ENCODE results near the gene FAM131B. TPM values are rescaled to one million over a fixed set of nuclear protein-coding genes. Genes with fewer than 3 reads are reported as not detected.
A peak's percentile ranks its signal among the peaks of the same experiment; 100 is the strongest.
"Not testable (repeated sequence)": the region's sequence is repeated elsewhere in the genome, so short reads cannot be mapped to it uniquely, and the experiment has no call there.

The FAM131B gene
- total RNA-seq (2014; rRNA removed; shearing (Covaris generic)) = 0.16 and 0.41 TPM in 2 replicates

GRCh38 chr7:143362131-143363015 lies at the start of gene FAM131B:
TSS of gene FAM131B (minus strand) at chr7:143362713. CDS start at chr7:143362603, 110 bp downstream.
- Histone ChIP-seq H3K27ac (no peak within 1 kb of the TSS), H3K36me3 (no peaks in the 10 kb centered on the region), H3K4me1 (replicated peaks) (peaks cover 6% of the 10 kb centered on the region), H3K4me3 (peak within 1 kb of the TSS; percentile 25), H3K27me3 (replicated peaks) (peaks cover 73% of the 10 kb centered on the region), H3K9me3 (replicated peaks) (no peaks in the 10 kb centered on the region)
- DNase-seq (ENCODE audit: low read depth in 1 of 2, low spot score in 2 of 2) = no peak

DNA sequence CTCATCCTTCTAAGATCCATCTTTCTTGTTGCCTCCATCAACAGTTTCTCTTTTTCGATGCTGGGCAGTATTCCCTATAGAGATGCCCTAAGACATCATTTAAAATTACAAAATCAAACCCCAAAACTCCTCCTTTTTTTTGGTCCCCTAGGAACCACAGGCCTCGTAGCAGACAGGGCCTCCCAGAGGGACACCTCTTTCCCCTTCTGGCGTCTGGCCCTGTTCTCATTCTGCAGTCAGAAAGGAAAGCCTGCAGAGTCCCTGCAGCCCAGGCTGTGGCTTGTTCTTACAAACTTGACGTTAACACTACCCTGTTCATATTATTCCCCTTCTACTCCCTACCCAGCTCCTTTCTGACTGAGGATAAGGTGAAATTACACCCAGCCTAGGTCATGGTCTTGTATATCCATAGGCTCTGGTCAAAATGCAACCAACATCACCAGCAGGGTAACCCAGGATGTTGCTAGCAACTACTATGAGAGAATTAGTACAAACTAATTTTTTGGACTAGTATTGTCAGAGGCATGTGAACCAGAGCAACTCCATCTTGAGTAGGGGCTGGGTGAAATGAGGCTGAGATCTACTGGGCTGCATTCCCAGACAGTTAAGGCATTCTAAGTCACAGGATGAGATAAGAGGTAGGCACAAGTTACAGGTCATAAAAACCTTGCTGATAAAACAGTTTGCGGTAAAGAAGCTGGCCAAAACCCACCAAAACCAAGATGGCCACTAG lies 49.6 kb upstream of the FAM131B start:
- peaks cover 7% of the 10 kb centered on the region; the same call in 1 of the 2 replicates for H3K4me1 ChIP-seq (replicated peaks)
- H3K27ac ChIP-seq = no peak overlapping the region
- H3K4me3 ChIP-seq = no peak overlapping the region
- DNase-seq (ENCODE audit: low read depth in 1 of 2, low spot score in 2 of 2) = no peak
- no peaks in the 10 kb centered on the region for H3K36me3 ChIP-seq
- H3K27me3 ChIP-seq (replicated peaks) = no peaks in the 10 kb centered on the region; the same call in 1 of the 2 replicates
- no peaks in the 10 kb centered on the region for H3K9me3 ChIP-seq (replicated peaks)

DNA sequence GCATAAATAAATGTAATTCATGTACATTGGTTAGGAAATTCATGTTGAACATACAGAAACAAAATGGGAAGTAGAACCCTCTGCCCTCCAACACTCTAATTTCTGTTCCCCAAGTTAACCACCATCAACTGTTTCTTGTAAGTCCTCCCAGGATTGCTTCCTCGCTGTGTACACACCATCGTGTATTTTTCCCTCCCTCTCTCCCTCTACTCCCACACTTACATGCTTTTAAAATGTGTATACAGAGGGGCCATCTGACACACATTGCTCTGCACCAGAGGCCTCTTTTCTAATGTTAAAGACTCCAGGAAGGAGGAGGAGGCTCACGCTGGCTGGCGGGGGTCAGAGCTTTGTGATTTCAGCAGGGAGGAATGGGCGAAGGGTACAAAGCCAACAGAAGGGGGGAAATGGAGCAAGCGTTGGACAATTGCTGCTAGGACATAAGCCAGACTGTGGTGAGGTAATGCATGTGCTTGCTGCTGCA lies 48.0 kb upstream of the FAM131B start:
- no peak for DNase-seq (ENCODE audit: low read depth in 1 of 2, low spot score in 2 of 2)
- Histone ChIP-seq H3K4me3 (no peak overlapping the region), H3K36me3 (no peaks in the 10 kb centered on the region), H3K4me1 (replicated peaks) (peaks cover under 1% of the 10 kb centered on the region; the same call in 1 of the 2 replicates), H3K27me3 (replicated peaks) (no peaks in the 10 kb centered on the region; the same call in 1 of the 2 replicates), H3K27ac (no peak overlapping the region), H3K9me3 (replicated peaks) (no peaks in the 10 kb centered on the region)

DNA sequence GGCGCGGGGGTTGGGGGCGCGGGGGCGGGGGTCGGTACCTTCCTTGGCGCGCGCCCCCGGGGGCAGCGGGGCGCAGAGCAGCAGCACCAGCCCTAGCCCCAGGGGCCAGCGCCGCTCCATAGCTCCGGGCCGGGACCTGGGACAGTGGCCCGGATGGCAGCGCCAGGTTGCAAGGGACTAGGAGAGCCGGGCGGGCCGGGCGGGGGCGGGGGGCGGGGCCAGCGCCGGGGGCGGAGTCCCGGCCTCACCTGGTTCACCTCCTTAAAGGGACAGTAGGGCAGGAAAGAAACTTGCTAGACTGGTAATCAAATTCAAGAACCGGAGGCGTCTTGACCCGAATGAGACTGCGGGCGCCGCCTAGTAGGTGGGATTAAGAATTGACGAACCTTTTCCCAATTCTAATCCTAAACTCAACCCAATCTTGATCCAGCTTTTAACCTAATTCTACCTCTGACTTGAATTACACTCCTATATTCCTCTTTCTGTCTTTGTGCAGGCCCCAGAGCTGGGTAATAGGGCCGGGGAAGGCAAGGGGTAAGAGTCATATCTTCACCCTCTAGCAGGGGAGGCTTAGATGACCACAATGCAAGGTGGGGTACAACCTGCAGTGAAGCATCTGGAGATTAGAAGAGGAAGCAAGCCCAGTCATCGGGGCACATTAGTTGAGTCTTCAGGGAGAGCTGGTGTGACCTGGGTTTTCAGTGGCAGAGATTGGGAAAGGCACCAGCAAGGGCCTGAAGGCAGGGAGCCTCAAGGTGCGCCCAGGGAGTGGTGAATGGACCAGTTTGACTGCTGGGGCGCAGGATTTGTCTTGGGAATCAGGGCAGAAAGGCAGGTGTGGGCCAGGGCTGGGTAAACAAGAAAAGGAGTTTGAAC lies 46.4 kb upstream of the FAM131B start, which contains the start of gene EPHA1:
TSS of gene EPHA1 (minus strand) at position 171 of the 876 bp plus-strand sequence. CDS start at position 120, 51 bp downstream.
- DNase-seq (ENCODE audit: low read depth in 1 of 2, low spot score in 2 of 2) = no peak
- no peak within 1 kb of the TSS for H3K4me3 ChIP-seq
- no peak within 1 kb of the TSS for H3K27ac ChIP-seq
- no peaks in the 10 kb centered on the region for H3K4me1 ChIP-seq (replicated peaks)
- H3K36me3 ChIP-seq = no peaks in the 10 kb centered on the region
- no peaks in the 10 kb centered on the region for H3K9me3 ChIP-seq (replicated peaks)
- H3K27me3 ChIP-seq (replicated peaks) = peaks cover 8% of the 10 kb centered on the region; the same call in 1 of the 2 replicates

DNA sequence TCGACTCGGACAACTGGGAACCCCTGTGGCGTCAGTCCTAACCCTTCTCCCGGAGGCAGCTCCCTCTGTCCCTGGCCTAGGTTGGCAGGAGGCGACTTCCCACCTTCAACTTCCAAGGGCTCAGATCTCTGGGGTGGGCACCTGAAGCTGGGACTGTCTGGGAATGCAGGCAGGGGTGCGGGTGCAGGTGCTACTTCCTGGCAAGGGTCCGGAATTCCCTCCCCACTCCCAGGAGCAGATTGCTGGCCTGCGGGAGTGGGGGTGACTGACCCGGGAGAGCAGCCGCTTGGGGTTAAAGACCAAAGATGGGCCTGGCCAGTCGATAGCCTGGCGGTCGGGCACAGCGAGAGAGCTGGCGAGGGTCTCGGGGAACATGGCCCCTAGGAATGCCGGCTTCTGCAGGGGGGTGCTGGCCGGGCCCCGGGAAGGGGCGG lies 45.8 kb upstream of the FAM131B start:
- DNase-seq (ENCODE audit: low read depth in 1 of 2, low spot score in 2 of 2) = no peak
- Histone ChIP-seq H3K4me3 (no peak overlapping the region), H3K27me3 (replicated peaks) (peaks cover 8% of the 10 kb centered on the region; the same call in 1 of the 2 replicates), H3K36me3 (no peaks in the 10 kb centered on the region), H3K9me3 (replicated peaks) (no peaks in the 10 kb centered on the region), H3K4me1 (replicated peaks) (no peaks in the 10 kb centered on the region), H3K27ac (no peak overlapping the region)

DNA sequence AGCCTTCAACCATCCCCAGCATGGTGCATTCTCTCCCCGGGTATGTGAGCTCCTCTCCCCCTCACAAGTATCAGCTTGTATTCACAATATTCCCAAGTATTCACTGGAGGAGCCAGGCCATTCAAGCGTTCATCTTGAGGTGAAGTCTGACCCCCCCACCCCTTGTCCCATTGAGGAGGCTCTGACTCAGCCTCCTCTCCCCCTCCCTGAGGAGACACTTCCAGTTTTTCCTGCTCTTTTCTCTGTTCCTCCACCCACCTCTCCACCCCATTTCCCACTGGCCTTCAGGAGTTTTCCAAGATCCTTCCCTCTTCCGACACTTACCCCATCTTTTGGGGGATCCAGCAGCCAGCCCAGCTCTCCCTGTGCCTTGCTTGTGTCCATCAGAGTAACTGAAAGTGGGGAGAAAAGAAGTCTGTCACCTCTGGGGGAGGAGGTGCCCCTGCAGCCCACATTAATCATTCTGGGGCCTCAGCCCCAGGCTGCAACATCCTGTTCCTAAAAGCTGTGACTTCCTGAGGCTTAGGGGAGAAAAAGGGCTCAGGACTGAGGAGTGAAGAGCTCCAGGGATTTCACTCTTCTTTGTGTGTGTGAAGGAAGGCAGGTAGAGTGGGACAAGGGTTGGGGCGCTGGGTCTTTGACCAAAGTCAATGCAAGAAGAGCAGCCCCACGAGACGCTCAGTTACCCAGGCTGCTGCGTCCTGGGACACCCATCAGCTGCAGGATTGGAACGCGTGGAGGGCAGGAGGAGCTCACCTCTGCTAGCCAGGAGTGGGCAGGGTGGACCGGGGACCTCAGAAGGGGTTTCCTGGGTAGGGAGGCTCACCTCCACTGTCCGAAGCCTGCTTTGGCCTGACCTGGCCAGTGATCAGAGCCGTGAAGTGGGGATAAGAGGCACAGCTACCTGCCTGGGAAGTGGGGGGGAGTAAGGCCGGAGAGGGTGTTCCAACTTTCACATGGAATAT lies 45.1 kb upstream of the FAM131B start:
- Histone ChIP-seq H3K4me1 (replicated peaks) (no peaks in the 10 kb centered on the region), H3K4me3 (no peak overlapping the region), H3K36me3 (no peaks in the 10 kb centered on the region), H3K9me3 (replicated peaks) (no peaks in the 10 kb centered on the region), H3K27ac (no peak overlapping the region), H3K27me3 (replicated peaks) (peaks cover 8% of the 10 kb centered on the region; the same call in 1 of the 2 replicates)
- DNase-seq (ENCODE audit: low read depth in 1 of 2, low spot score in 2 of 2) = no peak

DNA sequence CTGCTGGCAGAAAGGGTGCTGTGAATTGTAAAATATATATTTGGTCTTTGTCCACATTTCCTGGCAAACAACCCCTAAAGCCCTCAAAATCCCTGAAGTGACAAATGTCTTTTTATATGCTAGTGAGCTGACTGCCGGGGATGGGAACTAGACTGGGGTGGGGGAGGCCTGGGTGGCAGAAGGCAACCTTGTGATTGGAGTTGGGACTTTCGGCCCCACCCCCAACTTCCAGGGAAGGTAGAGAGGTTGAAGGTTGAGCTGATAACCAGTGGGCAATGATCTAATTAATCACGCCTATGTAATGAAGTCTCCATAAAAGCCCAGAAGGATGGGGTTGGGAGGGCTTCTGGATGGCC lies 43.5 kb upstream of the FAM131B start:
- H3K4me1 ChIP-seq (replicated peaks) = no peaks in the 10 kb centered on the region
- DNase-seq (ENCODE audit: low read depth in 1 of 2, low spot score in 2 of 2) = no peak
- no peaks in the 10 kb centered on the region for H3K9me3 ChIP-seq (replicated peaks)
- H3K36me3 ChIP-seq = no peaks in the 10 kb centered on the region
- H3K27ac ChIP-seq = no peak overlapping the region
- peaks cover 8% of the 10 kb centered on the region for H3K27me3 ChIP-seq (replicated peaks)
- H3K4me3 ChIP-seq = no peak overlapping the region

DNA sequence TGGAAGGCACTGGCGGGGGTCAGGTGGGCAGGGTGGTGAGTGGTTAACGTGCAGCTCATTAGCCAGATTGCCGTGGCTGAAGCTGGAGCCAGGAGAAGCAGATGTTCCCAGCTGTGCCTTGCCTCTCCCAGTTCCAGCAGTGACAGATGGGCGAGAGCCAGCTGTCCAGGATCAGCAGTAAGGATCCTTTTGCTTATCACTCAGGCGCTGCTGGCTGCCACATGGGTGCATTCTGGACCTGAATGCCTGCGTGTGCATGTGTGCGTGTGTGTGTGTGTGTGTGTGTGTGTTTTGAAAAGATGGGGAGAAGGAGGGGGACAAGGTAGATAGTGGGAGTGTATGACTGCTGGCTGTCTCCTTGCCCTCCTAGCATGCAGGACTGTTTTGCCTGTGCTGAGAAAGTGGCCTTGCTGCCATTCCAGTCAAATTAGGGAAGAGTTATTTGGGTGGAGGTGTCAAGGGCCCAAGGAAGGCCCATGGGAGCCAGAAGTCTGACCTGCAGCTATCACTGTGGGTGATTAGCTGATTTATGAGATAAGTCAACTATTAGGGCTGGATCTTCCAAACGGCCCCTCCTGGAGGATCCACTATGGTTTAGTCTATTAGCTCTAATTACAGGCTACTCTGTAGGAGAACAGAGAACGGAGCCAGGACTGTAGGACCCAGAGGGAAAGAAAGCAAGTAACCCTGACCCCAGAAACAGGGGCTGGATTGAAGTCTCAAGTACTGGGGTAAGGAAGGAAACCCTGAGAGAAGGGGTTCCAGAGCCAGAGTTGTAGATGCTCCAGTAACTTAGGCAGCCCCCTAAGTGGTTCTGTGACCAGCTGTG lies 42.9 kb upstream of the FAM131B start:
- Histone ChIP-seq H3K36me3 (no peaks in the 10 kb centered on the region), H3K27ac (no peak overlapping the region), H3K4me1 (replicated peaks) (no peaks in the 10 kb centered on the region), H3K9me3 (replicated peaks) (no peaks in the 10 kb centered on the region), H3K4me3 (no peak overlapping the region), H3K27me3 (replicated peaks) (peaks cover 8% of the 10 kb centered on the region)
- DNase-seq (ENCODE audit: low read depth in 1 of 2, low spot score in 2 of 2) = no peak

- not testable (repeated sequence) for H3K4me1 ChIP-seq (replicated peaks); H3K4me3 ChIP-seq; H3K27ac ChIP-seq; H3K9me3 ChIP-seq (replicated peaks); DNase-seq (ENCODE audit: low read depth in 1 of 2, low spot score in 2 of 2); H3K36me3 ChIP-seq
- peaks cover 16% of the 10 kb centered on the region for H3K27me3 ChIP-seq (replicated peaks)
These were observed 39.7 kb upstream of the FAM131B start for GRCh38 chr7:143402233-143402632.

- Histone ChIP-seq H3K9me3 (replicated peaks) (no peaks in the 10 kb centered on the region), H3K27me3 (replicated peaks) (peaks cover 16% of the 10 kb centered on the region), H3K4me3 (no peak overlapping the region), H3K4me1 (replicated peaks) (no peaks in the 10 kb centered on the region), H3K36me3 (no peaks in the 10 kb centered on the region), H3K27ac (no peak overlapping the region)
- DNase-seq (ENCODE audit: low read depth in 1 of 2, low spot score in 2 of 2) = no peak
These were observed 38.8 kb upstream of the FAM131B start for GRCh38 chr7:143401265-143401664.

DNA sequence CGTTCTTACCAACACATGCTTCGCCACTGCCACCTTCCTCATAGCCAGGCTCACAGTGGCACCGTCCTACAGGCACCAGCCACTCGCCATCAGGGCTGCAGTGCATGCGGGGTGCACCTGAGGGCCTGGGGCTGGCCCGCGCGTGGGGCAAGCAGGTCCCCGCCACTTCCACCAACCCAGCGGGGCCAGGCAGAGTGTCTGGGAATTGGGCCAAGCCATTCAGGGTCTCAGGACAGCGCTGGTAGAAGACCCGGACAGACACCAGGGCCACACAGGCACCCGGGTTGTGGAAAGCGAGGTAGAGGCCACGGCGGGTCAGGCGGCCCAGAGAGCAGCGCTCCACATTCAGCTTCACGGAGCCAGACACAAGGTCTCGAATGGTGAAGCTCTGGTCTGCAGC lies 37.1 kb upstream of the FAM131B start:
- Histone ChIP-seq H3K36me3 (no peaks in the 10 kb centered on the region), H3K27ac (no peak overlapping the region), H3K4me1 (replicated peaks) (no peaks in the 10 kb centered on the region), H3K27me3 (replicated peaks) (peaks cover 10% of the 10 kb centered on the region), H3K4me3 (no peak overlapping the region), H3K9me3 (replicated peaks) (no peaks in the 10 kb centered on the region)
- no peak for DNase-seq (ENCODE audit: low read depth in 1 of 2, low spot score in 2 of 2)

DNA sequence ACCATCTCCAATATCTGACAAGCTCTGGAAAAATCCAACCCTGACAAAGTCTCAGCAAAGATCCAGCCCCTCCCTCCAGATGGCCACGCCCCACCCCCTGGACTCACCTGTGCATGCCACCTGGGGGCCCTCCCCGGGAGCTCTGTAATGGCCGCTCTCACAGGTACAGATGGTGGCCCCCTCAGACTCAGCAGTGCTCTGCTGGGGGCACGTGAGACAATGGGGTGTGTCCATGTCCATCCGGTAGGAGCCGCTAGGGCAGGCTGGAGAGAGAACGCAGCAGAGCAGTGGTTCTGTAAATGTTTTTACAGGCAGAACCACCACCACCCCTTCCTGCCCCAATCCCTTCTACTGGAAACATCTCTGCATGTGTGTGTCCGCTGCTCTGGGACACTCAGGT lies 36.6 kb upstream of the FAM131B start:
- no peaks in the 10 kb centered on the region for H3K36me3 ChIP-seq
- no peak overlapping the region for H3K4me3 ChIP-seq
- no peak overlapping the region for H3K27ac ChIP-seq
- no peak for DNase-seq (ENCODE audit: low read depth in 1 of 2, low spot score in 2 of 2)
- no peaks in the 10 kb centered on the region for H3K9me3 ChIP-seq (replicated peaks)
- H3K27me3 ChIP-seq (replicated peaks) = peaks cover 7% of the 10 kb centered on the region
- H3K4me1 ChIP-seq (replicated peaks) = no peaks in the 10 kb centered on the region
